IPS-18a (cell line): ENCODE data around the gene PKIG.
A peak's percentile ranks its signal among the peaks of the same experiment; 100 is the strongest.
"Not testable (repeated sequence)": the region's sequence is repeated elsewhere in the genome, so short reads cannot be mapped to it uniquely, and the experiment has no call there.

Experiments
- H3K27ac ChIP-seq: one replicate; pipeline ENCODE4 v1.5.1; 2013; ENCODE audit warnings: low read length
- H3K27me3 ChIP-seq: one replicate; pipeline ENCODE4 v1.6.1; 2013; ENCODE audit warnings: mild to moderate bottlenecking, low read length; ENCODE audit not compliant: control insufficient read depth, insufficient read depth
- H3K36me3 ChIP-seq: one replicate; pipeline ENCODE4 v1.6.1; 2013; ENCODE audit warnings: low read depth, low read length; ENCODE audit not compliant: control insufficient read depth
- H3K4me1 ChIP-seq: one replicate; pipeline ENCODE4 v1.6.1; 2013; ENCODE audit warnings: low read depth, low read length; ENCODE audit not compliant: control insufficient read depth
- H3K4me3 ChIP-seq: one replicate; pipeline ENCODE4 v1.5.1; 2013; ENCODE audit warnings: low read length
- H3K9ac ChIP-seq: one replicate; pipeline ENCODE4 v1.6.1; 2013; ENCODE audit warnings: mild to moderate bottlenecking, low read length, moderate library complexity
- H3K9me3 ChIP-seq: one replicate; pipeline ENCODE4 v1.6.1; 2013; ENCODE audit warnings: low read depth, low read length; ENCODE audit not compliant: control insufficient read depth

The PKIG gene

GRCh38 chr20:44646023-44646640 lies 63.8 kb downstream of the PKIG start:
- Histone ChIP-seq H3K9me3 (no peaks in the 10 kb centered on the region), H3K4me3 (no peak overlapping the region), H3K27ac (no peak overlapping the region), H3K9ac (no peak overlapping the region), H3K36me3 (no peaks in the 10 kb centered on the region), H3K4me1 (peaks cover 27% of the 10 kb centered on the region), H3K27me3 (peaks cover 8% of the 10 kb centered on the region)

DNA sequence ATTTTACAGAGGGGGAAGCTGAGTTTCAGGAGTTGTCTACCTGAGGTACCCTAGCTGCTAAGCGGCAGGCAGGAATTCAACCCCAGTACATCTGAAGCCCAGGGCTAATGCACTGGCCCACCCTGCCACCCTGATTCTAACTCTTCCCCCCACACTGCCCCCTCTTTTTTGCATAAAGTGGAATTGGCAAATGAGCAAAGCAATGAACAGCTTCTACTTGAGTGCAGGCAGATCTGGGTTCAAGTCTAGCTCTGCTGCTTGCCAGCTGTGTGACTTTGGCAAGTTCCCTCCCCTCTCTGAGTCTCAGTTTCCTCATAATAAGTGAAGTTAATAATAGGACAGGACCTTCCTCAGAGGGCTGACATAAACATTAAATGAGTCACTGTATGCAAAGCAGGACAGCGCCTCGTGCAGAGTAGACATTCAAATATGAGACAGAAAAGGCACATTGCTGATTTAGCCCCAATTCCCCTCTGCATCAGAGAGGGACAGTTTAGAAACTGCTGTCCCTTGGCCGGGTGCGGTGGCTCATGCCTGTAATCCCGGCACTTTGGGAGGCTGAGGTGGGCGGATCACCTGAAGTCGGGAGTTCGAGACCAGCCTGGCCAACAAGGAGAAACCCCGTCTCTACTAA lies 64.4 kb downstream of the PKIG start:
- Histone ChIP-seq H3K4me3 (no peak overlapping the region), H3K27me3 (peaks cover 9% of the 10 kb centered on the region), H3K4me1 (peaks cover 27% of the 10 kb centered on the region), H3K9ac (no peak overlapping the region), H3K9me3 (no peaks in the 10 kb centered on the region), H3K27ac (no peak overlapping the region), H3K36me3 (no peaks in the 10 kb centered on the region)

DNA sequence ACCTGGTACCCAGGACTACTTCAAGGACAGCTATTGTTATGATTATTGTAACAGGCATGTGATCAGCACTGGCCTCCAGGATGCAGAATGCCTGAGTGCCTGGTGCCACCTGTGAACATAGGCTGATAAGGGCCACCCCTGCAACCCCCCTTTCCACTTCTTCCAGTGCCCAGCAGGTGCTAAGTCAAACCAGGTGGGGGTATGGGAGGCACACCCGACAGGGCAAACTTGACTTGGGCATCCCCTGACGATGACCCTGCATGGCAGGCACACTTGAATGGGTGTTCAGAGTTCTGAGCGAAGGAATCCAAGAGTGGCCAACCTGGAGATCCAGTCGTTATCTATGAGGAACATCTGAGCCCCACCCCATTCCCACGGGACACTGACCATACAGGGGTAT lies 65.7 kb downstream of the PKIG start:
- Histone ChIP-seq H3K27ac (no peak overlapping the region), H3K27me3 (peaks cover 21% of the 10 kb centered on the region), H3K4me1 (peaks cover 20% of the 10 kb centered on the region), H3K36me3 (no peaks in the 10 kb centered on the region), H3K9me3 (no peaks in the 10 kb centered on the region), H3K4me3 (no peak overlapping the region), H3K9ac (no peak overlapping the region)

- peaks cover 19% of the 10 kb centered on the region for H3K4me1 ChIP-seq
- H3K27me3 ChIP-seq: peaks cover 26% of the 10 kb centered on the region
- H3K27ac ChIP-seq: no peak overlapping the region
- no peak overlapping the region for H3K9ac ChIP-seq
- no peak overlapping the region for H3K4me3 ChIP-seq
- no peaks in the 10 kb centered on the region for H3K9me3 ChIP-seq
- no peaks in the 10 kb centered on the region for H3K36me3 ChIP-seq
Measured at GRCh38 chr20:44648579-44648978, 66.2 kb downstream of the PKIG start.

DNA sequence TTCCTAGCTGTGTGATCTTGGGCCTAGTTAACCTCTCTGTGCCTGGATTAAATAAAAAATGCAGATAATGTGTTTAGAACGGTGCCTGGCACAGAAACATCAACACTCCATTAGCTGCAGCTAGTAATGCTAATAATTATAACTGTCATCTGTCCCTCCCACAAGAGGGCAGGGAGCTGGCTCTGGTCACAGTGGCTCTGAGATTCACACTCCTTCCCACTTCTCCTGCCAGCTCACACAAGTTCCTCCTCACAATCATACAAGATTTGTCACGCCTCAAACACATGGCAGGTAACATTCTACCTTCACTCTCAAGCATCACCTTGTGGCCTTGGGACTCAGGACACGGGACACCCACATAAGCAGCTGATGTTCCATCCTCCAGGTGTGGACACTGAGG lies 66.7 kb downstream of the PKIG start:
- Histone ChIP-seq H3K4me1 (peaks cover 14% of the 10 kb centered on the region), H3K27ac (no peak overlapping the region), H3K9ac (no peak overlapping the region), H3K36me3 (no peaks in the 10 kb centered on the region), H3K4me3 (no peak overlapping the region), H3K9me3 (no peaks in the 10 kb centered on the region), H3K27me3 (peaks cover 27% of the 10 kb centered on the region)

- no peak overlapping the region for H3K27ac ChIP-seq
- peaks cover 14% of the 10 kb centered on the region for H3K4me1 ChIP-seq
- H3K36me3 ChIP-seq: no peaks in the 10 kb centered on the region
- no peaks in the 10 kb centered on the region for H3K9me3 ChIP-seq
- peaks cover 27% of the 10 kb centered on the region for H3K27me3 ChIP-seq
- H3K9ac ChIP-seq: no peak overlapping the region
- no peak overlapping the region for H3K4me3 ChIP-seq
Measured at GRCh38 chr20:44649976-44650375, 67.6 kb downstream of the PKIG start.

DNA sequence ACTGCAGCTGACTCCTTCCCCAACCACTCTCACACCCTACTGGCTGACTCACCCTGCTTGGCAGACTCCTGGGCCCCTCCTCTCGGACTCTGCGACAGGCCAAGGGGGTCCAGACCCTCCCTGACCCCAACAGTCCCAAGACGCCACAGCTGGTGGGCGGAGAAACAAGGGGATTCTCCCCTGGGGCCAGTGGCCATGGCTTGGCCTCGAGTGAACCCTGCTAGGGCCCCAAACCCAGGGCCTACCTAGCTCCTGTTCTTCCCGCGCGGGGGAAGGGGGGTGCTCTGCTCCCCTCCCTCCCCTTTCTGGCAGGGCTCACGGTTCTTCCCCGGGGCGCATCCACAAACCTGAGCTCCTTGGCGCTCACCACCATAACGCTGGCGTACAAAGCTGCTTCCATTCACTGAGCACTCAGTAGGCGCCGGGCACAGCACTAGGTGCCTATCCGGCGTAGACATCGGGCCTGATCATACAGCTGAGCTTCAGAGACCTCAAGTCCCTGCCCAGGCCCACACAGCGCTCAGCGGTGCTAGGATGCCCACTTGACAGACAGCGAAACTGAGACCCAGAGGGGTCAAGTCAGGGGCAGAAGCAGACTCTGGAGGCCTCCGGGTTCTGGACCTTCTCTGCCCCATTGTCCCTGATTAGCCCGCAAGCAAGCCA lies 68.5 kb downstream of the PKIG start:
- H3K27ac ChIP-seq: no peak overlapping the region
- H3K27me3 ChIP-seq: peaks cover 27% of the 10 kb centered on the region
- H3K4me1 ChIP-seq: peaks cover 14% of the 10 kb centered on the region
- no peaks in the 10 kb centered on the region for H3K36me3 ChIP-seq
- H3K9ac ChIP-seq: peak overlapping the region; percentile 28
- peak overlapping the region; percentile 79 for H3K4me3 ChIP-seq
- no peaks in the 10 kb centered on the region for H3K9me3 ChIP-seq

GRCh38 chr20:44651434-44651683 lies 69.0 kb downstream of the PKIG start:
- H3K4me1 ChIP-seq: peaks cover 14% of the 10 kb centered on the region
- H3K27me3 ChIP-seq: peaks cover 27% of the 10 kb centered on the region
- H3K9ac ChIP-seq: peak overlapping the region; percentile 28
- no peaks in the 10 kb centered on the region for H3K9me3 ChIP-seq
- peak overlapping the region; percentile 79 for H3K4me3 ChIP-seq
- H3K27ac ChIP-seq: no peak overlapping the region
- no peaks in the 10 kb centered on the region for H3K36me3 ChIP-seq

DNA sequence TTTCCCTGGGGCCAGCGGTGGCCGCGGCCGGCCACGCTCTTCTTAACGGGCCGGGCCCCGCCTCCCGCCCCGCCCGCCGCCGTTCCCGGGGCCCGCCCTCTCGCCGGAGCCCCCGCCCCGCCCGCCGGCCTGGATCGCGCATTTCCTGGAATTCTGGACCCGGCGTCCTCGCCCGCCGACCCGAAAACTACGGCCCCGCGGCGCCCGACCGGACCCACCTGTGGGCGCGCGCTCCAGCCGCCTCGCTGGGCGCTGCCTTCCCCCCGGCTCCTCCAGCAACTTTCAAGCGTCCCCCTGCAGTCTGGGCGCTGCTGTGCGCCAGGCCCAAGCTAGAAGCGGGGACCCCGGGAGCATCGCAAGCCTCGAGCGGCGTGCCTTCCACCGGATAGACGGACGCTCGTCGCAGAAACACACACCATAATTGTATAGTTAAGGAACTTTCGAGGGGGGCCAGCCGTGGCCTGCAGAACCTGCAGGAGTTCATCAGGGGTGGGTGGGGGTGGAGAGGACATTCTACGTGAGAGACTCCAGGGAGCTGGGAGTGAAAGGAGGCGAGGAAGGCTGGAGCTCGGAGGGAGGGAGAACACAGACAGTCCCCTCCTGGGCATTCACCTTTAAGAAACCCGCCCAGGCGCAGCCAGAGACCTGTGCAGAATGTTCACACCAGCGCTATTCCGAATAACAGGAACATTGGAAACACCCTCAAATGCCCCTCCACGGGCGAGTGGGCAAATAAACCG lies 69.5 kb downstream of the PKIG start, which contains the start of gene ADA:
ADA (minus strand) TSS at position 16 of the 740 bp plus-strand sequence. CDS start 92 bp downstream, outside the sequence.
- H3K9me3 ChIP-seq: no peaks in the 10 kb centered on the region
- H3K27me3 ChIP-seq: peaks cover 27% of the 10 kb centered on the region
- H3K27ac ChIP-seq: no peak within 1 kb of the TSS
- H3K36me3 ChIP-seq: no peaks in the 10 kb centered on the region
- peaks cover 14% of the 10 kb centered on the region for H3K4me1 ChIP-seq
- H3K9ac ChIP-seq: peak within 1 kb of the TSS; percentile 38
- peak within 1 kb of the TSS; percentile 79 for H3K4me3 ChIP-seq

DNA sequence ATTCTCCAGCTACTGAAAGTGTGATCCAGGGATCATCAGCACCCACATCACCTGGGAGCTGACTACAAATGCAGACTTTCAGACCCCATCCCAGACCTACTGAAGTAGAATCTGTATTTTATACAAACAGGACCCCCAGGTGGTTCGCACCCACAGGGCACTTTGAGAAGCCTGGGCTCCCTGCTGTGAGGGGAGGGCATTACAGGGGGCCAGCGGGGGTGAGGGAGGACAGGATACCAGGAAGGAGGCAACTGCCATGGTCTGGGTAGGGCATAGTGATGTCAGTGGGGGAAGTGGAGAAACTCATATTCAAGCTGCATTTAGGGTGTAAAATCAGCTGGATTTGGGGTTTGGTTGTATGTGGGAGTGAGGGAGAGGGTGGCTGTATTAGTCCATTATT lies 71.2 kb downstream of the PKIG start:
- Histone ChIP-seq H3K4me3 (no peak overlapping the region), H3K36me3 (no peaks in the 10 kb centered on the region), H3K27me3 (peaks cover 27% of the 10 kb centered on the region), H3K27ac (no peak overlapping the region), H3K9me3 (no peaks in the 10 kb centered on the region), H3K4me1 (peaks cover 5% of the 10 kb centered on the region), H3K9ac (no peak overlapping the region)

DNA sequence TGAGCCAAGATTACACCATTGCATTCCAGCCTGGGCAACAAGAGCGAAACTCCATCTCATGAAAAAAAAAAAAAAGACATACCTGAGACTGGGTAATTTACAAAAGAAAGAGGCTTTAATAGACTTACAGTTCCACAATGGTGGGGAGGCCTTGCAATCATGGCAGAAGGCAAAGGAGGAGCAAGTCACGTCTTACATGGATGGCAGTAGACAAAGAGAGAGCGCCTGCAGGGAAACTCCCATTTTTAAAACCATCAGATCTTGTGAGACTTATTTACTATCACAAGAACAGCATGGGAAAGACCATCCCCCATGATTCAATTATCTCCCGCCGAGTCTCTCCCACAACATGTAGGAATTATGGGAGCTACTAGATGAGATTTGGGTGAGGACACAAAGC lies 71.8 kb downstream of the PKIG start:
- H3K27me3 ChIP-seq: peaks cover 27% of the 10 kb centered on the region
- H3K27ac ChIP-seq, H3K9ac ChIP-seq, H3K4me3 ChIP-seq, H3K9me3 ChIP-seq, H3K4me1 ChIP-seq, H3K36me3 ChIP-seq: not testable (repeated sequence)
